HS-5 (cell line): ENCODE results near the gene CDYL2.

ENCODE experiments used
- DNase-seq: peaks from one replicate; pipeline ENCODE4 v3.0.0-alpha.2; 2012; ENCODE audit warnings: low read depth

The CDYL2 gene

GRCh38 chr16:80704751-80705505 lies 99.5 kb downstream of the CDYL2 start:
- no peak for DNase-seq

GRCh38 chr16:80703131-80704071 lies 101.0 kb downstream of the CDYL2 start:
- DNase-seq = no peak

- no peak for DNase-seq
Measured at GRCh38 chr16:80702696-80703095, 101.7 kb downstream of the CDYL2 start.

- DNase-seq = no peak
Measured at GRCh38 chr16:80700558-80700957, 103.8 kb downstream of the CDYL2 start.

- no peak for DNase-seq
Measured at GRCh38 chr16:80695020-80695419, 109.4 kb downstream of the CDYL2 start.

GRCh38 chr16:80693553-80693952 lies 110.8 kb downstream of the CDYL2 start:
- no peak for DNase-seq

- DNase-seq = no peak
Measured at GRCh38 chr16:80692270-80692669, 112.1 kb downstream of the CDYL2 start.

- DNase-seq = peak; percentile 2
Measured at GRCh38 chr16:80691111-80691741, 113.2 kb downstream of the CDYL2 start.

GRCh38 chr16:80689487-80689886 lies 114.9 kb downstream of the CDYL2 start:
- no peak for DNase-seq

- no peak for DNase-seq
Measured at GRCh38 chr16:80687606-80688005, 116.8 kb downstream of the CDYL2 start.

- no peak for DNase-seq
Measured at GRCh38 chr16:80684906-80685305, 119.5 kb downstream of the CDYL2 start.

GRCh38 chr16:80684136-80684765 lies 120.1 kb downstream of the CDYL2 start:
- DNase-seq = no peak

- no peak for DNase-seq
Measured at GRCh38 chr16:80683646-80684045, 120.8 kb downstream of the CDYL2 start.

GRCh38 chr16:80682421-80683070 lies 121.9 kb downstream of the CDYL2 start:
- DNase-seq = peak; percentile 52

GRCh38 chr16:80681436-80681835 lies 123.0 kb downstream of the CDYL2 start:
- no peak for DNase-seq

- no peak for DNase-seq
Measured at GRCh38 chr16:80680839-80681238, 123.6 kb downstream of the CDYL2 start.

GRCh38 chr16:80680046-80680445 lies 124.4 kb downstream of the CDYL2 start:
- no peak for DNase-seq

GRCh38 chr16:80674884-80675283 lies 129.5 kb downstream of the CDYL2 start:
- no peak for DNase-seq

- no peak for DNase-seq
Measured at GRCh38 chr16:80672379-80672778, 132.0 kb downstream of the CDYL2 start.

GRCh38 chr16:80671281-80671849 lies 133.0 kb downstream of the CDYL2 start:
- DNase-seq = no peak

- no peak for DNase-seq
Measured at GRCh38 chr16:80670170-80670865, 134.1 kb downstream of the CDYL2 start.
